Activated naive CD8-positive, alpha-beta T cell treated with anti-CD3 and anti-CD28 coated beads for 36 hours (primary cell): ENCODE data around the gene TP53. TPM values are rescaled to one million over a fixed set of nuclear protein-coding genes. Genes with fewer than 3 reads are reported as not detected.

Source experiments
- DNase-seq: peaks from one replicate; pipeline ENCODE4 v3.0.0; 2021
- H3K27ac Mint-ChIP-seq: one replicate; pipeline ENCODE4 v1.8.0; 2022; ENCODE audit warnings: mild to moderate bottlenecking, moderate library complexity, mixed read lengths
- H3K27me3 Mint-ChIP-seq: one replicate; pipeline ENCODE4 v1.8.0; 2022; ENCODE audit warnings: mild to moderate bottlenecking, mixed read lengths
- H3K36me3 Mint-ChIP-seq: one replicate; pipeline ENCODE4 v1.8.0; 2021; ENCODE audit warnings: mild to moderate bottlenecking, mixed read lengths
- H3K4me1 Mint-ChIP-seq: one replicate; pipeline ENCODE4 v1.8.0; 2021; ENCODE audit warnings: mixed read lengths
- H3K4me3 Mint-ChIP-seq: one replicate; pipeline ENCODE4 v1.8.0; 2022; ENCODE audit warnings: mild to moderate bottlenecking, moderate library complexity, mixed read lengths
- H3K9me3 Mint-ChIP-seq: one replicate; pipeline ENCODE4 v1.8.0; 2022; ENCODE audit warnings: mixed read lengths
- total RNA-seq, 2 experiments: library from RNA; stranded (reverse); gene quantifications; one replicate each; pipeline ENCODE4 v1.2.3, GENCODE V29; 2021

The TP53 gene
- total RNA-seq, 2 experiments from 2014 or later, result 137 to 142 TPM

- Mint-ChIP-seq H3K27ac (no peak overlapping the region), H3K4me3 (no peak overlapping the region), H3K27me3 (peaks cover 74% of the 10 kb centered on the region), H3K36me3 (no peaks in the 10 kb centered on the region), H3K4me1 (peaks cover 9% of the 10 kb centered on the region), H3K9me3 (no peaks in the 10 kb centered on the region)
- no peak for DNase-seq
Measured at GRCh38 chr17:7711051-7711755, 23.9 kb upstream of the TP53 start.

- H3K4me1 Mint-ChIP-seq, result peaks cover 14% of the 10 kb centered on the region
- no peaks in the 10 kb centered on the region for H3K36me3 Mint-ChIP-seq
- H3K27ac Mint-ChIP-seq, result no peak overlapping the region
- H3K27me3 Mint-ChIP-seq, result peaks cover 73% of the 10 kb centered on the region
- H3K4me3 Mint-ChIP-seq, result no peak overlapping the region
- DNase-seq, result no peak
- no peaks in the 10 kb centered on the region for H3K9me3 Mint-ChIP-seq
Measured at GRCh38 chr17:7710301-7710700, 23.0 kb upstream of the TP53 start.

DNA sequence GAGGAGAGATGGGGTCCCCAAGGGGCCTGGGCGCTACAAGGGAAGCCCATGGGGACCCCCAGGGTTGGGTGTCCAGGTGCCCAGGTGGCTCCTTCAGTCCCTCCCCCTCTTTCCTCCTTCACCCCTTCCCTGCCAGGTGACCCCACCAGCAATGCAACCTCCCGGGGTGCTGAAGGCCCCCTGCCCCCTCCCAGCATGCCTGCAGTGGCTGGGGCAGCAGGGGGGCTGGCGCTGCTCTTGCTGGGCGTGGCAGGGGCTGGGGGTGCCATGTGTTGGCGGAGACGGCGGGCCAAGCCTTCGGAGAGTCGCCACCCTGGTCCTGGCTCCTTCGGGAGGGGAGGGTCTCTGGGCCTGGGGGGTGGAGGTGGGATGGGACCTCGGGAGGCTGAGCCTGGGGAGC, 21.7 kb upstream of the TP53 start:
- peaks cover 22% of the 10 kb centered on the region for H3K4me1 Mint-ChIP-seq
- H3K27me3 Mint-ChIP-seq, result peaks cover 71% of the 10 kb centered on the region
- no peak for DNase-seq
- no peaks in the 10 kb centered on the region for H3K9me3 Mint-ChIP-seq
- no peak overlapping the region for H3K4me3 Mint-ChIP-seq
- no peak overlapping the region for H3K27ac Mint-ChIP-seq
- H3K36me3 Mint-ChIP-seq, result no peaks in the 10 kb centered on the region

- Mint-ChIP-seq H3K4me3 (no peak overlapping the region), H3K27me3 (peaks cover 71% of the 10 kb centered on the region), H3K4me1 (peaks cover 29% of the 10 kb centered on the region), H3K9me3 (no peaks in the 10 kb centered on the region), H3K36me3 (peaks cover 6% of the 10 kb centered on the region), H3K27ac (no peak overlapping the region)
- DNase-seq, result no peak
Measured at GRCh38 chr17:7707858-7708750, 20.8 kb upstream of the TP53 start.

GRCh38 chr17:7707446-7707845, 20.2 kb upstream of the TP53 start:
- peaks cover 29% of the 10 kb centered on the region for H3K4me1 Mint-ChIP-seq
- H3K9me3 Mint-ChIP-seq, result no peaks in the 10 kb centered on the region
- H3K27me3 Mint-ChIP-seq, result peaks cover 71% of the 10 kb centered on the region
- no peak overlapping the region for H3K4me3 Mint-ChIP-seq
- no peak for DNase-seq
- peaks cover 12% of the 10 kb centered on the region for H3K36me3 Mint-ChIP-seq
- no peak overlapping the region for H3K27ac Mint-ChIP-seq

DNA sequence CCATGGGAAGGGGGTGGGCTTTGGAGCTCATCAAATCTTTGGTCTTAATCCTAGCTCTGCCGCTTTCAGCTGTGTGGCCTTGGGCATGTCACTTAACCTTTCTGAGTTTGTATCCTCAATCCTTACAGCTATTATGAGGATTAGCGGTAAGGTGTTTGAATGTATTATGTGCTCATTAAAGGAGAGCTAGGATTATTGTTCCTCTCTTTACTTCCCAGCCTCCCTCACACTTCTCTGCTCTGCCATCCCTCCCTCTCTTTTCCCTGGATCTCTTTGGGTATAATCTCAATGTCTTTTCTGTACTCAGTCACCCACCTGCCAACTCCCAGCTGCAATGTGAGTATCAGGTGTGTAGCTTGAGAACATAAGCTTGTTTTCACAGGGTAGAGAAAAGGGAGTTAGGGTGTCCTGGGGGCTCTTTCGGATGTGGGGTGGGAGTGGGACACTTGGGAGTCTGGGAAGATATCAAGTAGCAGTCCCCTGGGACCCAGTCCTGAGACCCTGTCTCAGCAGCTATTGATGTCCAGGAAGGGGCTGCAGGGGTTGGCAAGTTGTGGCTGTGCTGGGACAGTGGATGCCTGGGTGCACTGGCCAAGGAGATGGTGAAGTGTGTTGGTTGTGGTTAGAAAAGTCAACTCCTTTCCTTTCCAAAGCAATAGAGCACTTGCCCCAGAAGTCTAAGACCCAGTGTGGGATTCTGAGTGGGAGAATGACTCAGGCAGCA, 19.5 kb upstream of the TP53 start:
- no peak overlapping the region for H3K4me3 Mint-ChIP-seq
- H3K4me1 Mint-ChIP-seq, result peaks cover 29% of the 10 kb centered on the region
- no peaks in the 10 kb centered on the region for H3K9me3 Mint-ChIP-seq
- peaks cover 66% of the 10 kb centered on the region for H3K27me3 Mint-ChIP-seq
- no peak overlapping the region for H3K27ac Mint-ChIP-seq
- DNase-seq, result no peak
- H3K36me3 Mint-ChIP-seq, result peaks cover 17% of the 10 kb centered on the region

GRCh38 chr17:7705269-7706255, 18.3 kb upstream of the TP53 start:
- Mint-ChIP-seq H3K36me3 (peaks cover 29% of the 10 kb centered on the region), H3K27me3 (peaks cover 61% of the 10 kb centered on the region), H3K27ac (no peak overlapping the region), H3K9me3 (no peaks in the 10 kb centered on the region), H3K4me1 (peaks cover 26% of the 10 kb centered on the region), H3K4me3 (peak overlapping the region; percentile 32)
- no peak for DNase-seq

- H3K27ac Mint-ChIP-seq, result no peak within 1 kb of the TSS
- peak within 1 kb of the TSS; percentile 58 for H3K4me3 Mint-ChIP-seq
- H3K4me1 Mint-ChIP-seq, result peaks cover 20% of the 10 kb centered on the region
- peaks cover 55% of the 10 kb centered on the region for H3K27me3 Mint-ChIP-seq
- no peak for DNase-seq
- H3K9me3 Mint-ChIP-seq, result no peaks in the 10 kb centered on the region
- peaks cover 31% of the 10 kb centered on the region for H3K36me3 Mint-ChIP-seq
Measured at GRCh38 chr17:7704601-7705268, 17.4 kb upstream of the TP53 start, which contains the start of gene EFNB3. EFNB3 (plus strand) TSS chr17:7705202; CDS start chr17:7705599, 397 bp downstream.

DNA sequence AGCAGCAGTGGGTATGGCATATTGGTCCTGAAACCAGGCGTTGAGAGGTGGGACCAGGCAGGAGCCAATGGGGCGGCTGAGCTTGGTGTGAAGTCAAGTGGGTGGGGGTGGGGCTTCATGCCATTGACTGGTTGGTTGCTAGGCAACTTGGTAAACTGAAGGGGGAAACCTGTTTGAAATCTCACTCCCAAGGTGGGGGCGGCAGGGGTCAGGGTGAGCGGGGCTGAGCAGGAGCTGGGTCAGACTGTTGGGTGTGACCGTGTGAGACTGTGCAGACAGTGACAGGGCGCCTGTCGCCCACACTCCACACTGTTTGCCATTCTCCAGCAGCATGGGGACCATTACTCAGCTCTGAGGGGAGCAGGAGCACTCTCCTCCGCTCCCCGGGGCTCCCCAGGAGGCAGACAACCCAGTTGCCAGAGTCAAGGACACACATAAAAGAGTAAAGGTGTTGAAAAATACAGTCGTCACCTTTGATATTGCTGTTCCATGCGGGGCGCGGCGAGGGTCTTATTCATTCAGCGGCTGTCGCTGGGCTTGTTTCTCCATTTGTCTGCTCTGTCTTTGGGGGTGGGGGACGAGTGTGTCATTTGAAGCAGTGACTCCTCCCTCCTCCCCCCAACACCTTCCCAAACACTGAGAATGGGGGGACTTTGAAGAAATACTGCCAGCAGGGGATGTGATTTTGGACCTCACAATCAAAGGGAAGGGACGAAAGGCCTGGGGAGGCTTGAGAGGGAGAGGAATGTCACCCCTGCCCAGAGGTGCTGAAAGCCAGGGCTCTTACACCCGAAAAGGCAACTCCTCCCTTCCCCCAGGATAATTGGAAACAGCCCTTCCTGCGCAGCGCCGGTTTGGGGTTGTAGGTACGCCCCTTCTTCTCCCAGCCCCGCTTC, 16.5 kb upstream of the TP53 start:
- no peak overlapping the region for H3K27ac Mint-ChIP-seq
- H3K9me3 Mint-ChIP-seq, result no peaks in the 10 kb centered on the region
- peak; percentile 43 for DNase-seq
- H3K4me1 Mint-ChIP-seq, result peaks cover 20% of the 10 kb centered on the region
- H3K36me3 Mint-ChIP-seq, result peaks cover 31% of the 10 kb centered on the region
- no peak overlapping the region for H3K4me3 Mint-ChIP-seq
- peaks cover 53% of the 10 kb centered on the region for H3K27me3 Mint-ChIP-seq

DNA sequence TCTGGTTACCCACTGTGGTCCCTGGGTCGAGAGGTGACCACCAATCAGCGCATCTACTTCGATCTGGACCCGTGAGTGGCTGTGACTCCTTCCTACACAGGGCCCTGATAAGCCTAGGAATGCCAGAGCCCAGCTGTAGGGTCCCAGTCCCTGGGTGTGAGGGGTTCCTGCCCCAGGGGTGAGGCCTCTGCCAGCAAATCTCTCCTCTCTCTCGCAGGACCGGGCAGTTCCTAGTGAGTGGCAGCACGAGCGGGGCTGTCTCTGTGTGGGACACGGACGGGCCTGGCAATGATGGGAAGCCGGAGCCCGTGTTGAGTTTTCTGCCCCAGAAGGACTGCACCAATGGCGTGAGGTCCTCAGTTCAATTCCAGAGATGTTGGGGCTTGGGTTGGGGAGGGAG, 15.5 kb upstream of the TP53 start:
- Mint-ChIP-seq H3K27me3 (peaks cover 49% of the 10 kb centered on the region), H3K27ac (no peak overlapping the region), H3K9me3 (no peaks in the 10 kb centered on the region), H3K36me3 (peaks cover 37% of the 10 kb centered on the region), H3K4me3 (no peak overlapping the region), H3K4me1 (peaks cover 20% of the 10 kb centered on the region)
- no peak for DNase-seq

DNA sequence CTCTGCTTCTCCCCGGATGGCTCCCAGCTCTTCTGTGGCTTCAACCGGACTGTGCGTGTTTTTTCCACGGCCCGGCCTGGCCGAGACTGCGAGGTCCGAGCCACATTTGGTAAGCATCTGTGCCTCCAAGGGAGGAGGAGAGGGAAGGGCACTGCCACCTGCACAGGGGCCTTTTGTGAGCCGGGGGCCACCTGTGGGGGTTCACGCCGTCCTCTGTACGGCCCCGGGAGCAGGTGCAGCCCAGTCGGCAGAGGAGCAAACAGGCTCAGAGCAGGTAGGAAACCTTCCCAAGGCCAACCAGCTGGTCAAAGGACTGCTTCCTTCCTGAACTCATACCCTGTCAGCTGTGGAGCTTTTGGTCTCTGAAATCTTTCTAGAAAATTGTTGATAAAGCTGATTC, 14.4 kb upstream of the TP53 start:
- Mint-ChIP-seq H3K9me3 (no peaks in the 10 kb centered on the region), H3K27me3 (peaks cover 39% of the 10 kb centered on the region), H3K4me3 (no peak overlapping the region), H3K4me1 (peaks cover 20% of the 10 kb centered on the region), H3K27ac (no peak overlapping the region), H3K36me3 (peaks cover 43% of the 10 kb centered on the region)
- no peak for DNase-seq

GRCh38 chr17:7700510-7700909, 13.2 kb upstream of the TP53 start:
- no peaks in the 10 kb centered on the region for H3K9me3 Mint-ChIP-seq
- no peak for DNase-seq
- no peak overlapping the region for H3K27ac Mint-ChIP-seq
- peaks cover 52% of the 10 kb centered on the region for H3K36me3 Mint-ChIP-seq
- peaks cover 15% of the 10 kb centered on the region for H3K4me1 Mint-ChIP-seq
- peaks cover 27% of the 10 kb centered on the region for H3K27me3 Mint-ChIP-seq
- no peak overlapping the region for H3K4me3 Mint-ChIP-seq
